IMR-90 (cell line): ENCODE results near the gene PAEP.

Experiments
- CEBPB ChIP-seq: IDR thresholded peaks from 2 replicates; pipeline ENCODE4 v1.6.1; 2012; ENCODE audit warnings: low read depth, low read length, improper control_type of control experiment
- FOS ChIP-seq: fragments of 150-350 bp; IDR thresholded peaks from 2 replicates; pipeline ENCODE4 v1.6.1; 2016; ENCODE audit warnings: low read depth, low read length
- POLR2A ChIP-seq: IDR thresholded peaks from 2 replicates; pipeline ENCODE4 v1.6.1; 2012; ENCODE audit warnings: mild to moderate bottlenecking, low read depth, low read length
- RFX5 ChIP-seq: IDR thresholded peaks from 2 replicates; pipeline ENCODE4 v1.8.0; 2012; ENCODE audit warnings: low read depth, mild to moderate bottlenecking, low read length, moderate library complexity
- TF ChIP-seq, protein P1 (sequence below): conservative IDR thresholded peaks from 2 replicates; pipeline ENCODE4 v1.5.1; 2012; ENCODE audit warnings: mild to moderate bottlenecking, low read depth, low read length, improper control_type of control experiment

- TF ChIP-seq, protein P1, sequence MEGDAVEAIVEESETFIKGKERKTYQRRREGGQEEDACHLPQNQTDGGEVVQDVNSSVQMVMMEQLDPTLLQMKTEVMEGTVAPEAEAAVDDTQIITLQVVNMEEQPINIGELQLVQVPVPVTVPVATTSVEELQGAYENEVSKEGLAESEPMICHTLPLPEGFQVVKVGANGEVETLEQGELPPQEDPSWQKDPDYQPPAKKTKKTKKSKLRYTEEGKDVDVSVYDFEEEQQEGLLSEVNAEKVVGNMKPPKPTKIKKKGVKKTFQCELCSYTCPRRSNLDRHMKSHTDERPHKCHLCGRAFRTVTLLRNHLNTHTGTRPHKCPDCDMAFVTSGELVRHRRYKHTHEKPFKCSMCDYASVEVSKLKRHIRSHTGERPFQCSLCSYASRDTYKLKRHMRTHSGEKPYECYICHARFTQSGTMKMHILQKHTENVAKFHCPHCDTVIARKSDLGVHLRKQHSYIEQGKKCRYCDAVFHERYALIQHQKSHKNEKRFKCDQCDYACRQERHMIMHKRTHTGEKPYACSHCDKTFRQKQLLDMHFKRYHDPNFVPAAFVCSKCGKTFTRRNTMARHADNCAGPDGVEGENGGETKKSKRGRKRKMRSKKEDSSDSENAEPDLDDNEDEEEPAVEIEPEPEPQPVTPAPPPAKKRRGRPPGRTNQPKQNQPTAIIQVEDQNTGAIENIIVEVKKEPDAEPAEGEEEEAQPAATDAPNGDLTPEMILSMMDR = no peak
- TF ChIP-seq RFX5 (no peak), FOS (no peak), CEBPB (no peak), POLR2A (no peak)
These were observed 1.9 kb upstream of the PAEP start for GRCh38 chr9:135559606-135560005.
